Posterior cingulate gyrus (tissue), 11 donors: Measurements from ENCODE around the gene ALCAM.
A peak's percentile ranks its signal among the peaks of the same experiment; 100 is the strongest.

Experiments used
- DNase-seq, 10 donors: peaks; one replicate each; pipeline versions ENCODE4 v3.0.0 to v3.0.0-alpha.2; 2020 to 2021; ENCODE audit warnings: mixed read lengths in 3 of 10
- intact Hi-C: fragments of 100-400 bp; cut with DNase I; formaldehyde crosslinking; loops from one replicate; pipeline ENCODE4 v1.15.1; 2023

The ALCAM gene

DNA sequence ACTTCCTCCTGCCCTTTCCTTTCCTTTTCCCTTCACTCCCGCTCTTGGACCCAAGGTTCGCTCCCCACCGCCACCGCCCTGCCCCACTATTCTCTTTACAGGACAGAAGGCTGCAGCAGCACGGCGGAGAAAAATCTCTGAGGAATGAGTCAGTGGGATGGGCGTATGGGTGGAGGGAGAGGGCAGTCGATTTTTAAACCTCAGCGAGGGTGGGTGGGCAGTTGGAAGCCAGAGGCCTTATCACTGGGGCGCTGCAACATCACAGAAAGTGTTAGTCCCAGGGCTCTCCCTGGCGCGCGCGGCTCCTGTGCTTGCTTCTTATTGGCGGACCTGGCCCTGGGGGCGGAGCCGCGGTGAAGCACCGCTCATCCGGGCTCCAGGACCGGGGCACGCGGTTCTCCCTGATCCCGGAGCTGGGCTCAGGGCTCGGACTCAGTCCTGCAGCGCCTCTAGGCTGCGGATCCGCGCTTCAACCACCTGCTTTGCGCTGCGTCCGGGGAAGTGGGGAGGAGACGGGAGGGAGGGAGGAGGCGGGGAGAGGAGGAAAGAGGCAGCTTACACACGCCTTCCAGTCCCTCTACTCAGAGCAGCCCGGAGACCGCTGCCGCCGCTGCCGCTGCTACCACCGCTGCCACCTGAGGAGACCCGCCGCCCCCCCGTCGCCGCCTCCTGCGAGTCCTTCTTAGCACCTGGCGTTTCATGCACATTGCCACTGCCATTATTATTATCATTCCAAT lies at the start of gene ALCAM:
TSS of gene ALCAM (plus strand) at position 584 of the 737 bp plus-strand sequence.
- DNase-seq: peak; percentile 93 to 99 (median 96)
- intact Hi-C loops: loop anchor here (1.0 to 10.0 kb wide), 7 partner anchors 82 to 1262 kb away; partner anchors contain the start of gene CBLB

DNA sequence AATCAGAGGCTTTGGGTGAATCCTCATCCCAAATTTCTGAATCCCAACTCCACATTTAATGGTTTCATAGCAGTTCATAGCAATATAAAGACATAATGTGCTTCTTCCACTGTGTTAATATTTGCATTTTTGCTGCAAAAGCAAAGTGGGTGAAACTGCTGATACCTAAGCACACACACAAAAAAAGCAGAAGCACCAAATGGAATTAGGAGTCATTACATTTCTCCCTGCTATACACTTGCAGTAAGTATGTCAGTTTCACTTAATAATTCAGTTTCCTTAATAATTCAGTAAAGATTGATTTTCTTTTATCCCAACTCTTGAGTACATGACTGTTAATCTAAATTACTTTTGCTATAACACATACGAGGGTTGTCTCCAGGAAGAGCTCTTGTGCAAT lies 48.9 kb upstream of the ALCAM start:
- intact Hi-C loops: no loop called here

DNA sequence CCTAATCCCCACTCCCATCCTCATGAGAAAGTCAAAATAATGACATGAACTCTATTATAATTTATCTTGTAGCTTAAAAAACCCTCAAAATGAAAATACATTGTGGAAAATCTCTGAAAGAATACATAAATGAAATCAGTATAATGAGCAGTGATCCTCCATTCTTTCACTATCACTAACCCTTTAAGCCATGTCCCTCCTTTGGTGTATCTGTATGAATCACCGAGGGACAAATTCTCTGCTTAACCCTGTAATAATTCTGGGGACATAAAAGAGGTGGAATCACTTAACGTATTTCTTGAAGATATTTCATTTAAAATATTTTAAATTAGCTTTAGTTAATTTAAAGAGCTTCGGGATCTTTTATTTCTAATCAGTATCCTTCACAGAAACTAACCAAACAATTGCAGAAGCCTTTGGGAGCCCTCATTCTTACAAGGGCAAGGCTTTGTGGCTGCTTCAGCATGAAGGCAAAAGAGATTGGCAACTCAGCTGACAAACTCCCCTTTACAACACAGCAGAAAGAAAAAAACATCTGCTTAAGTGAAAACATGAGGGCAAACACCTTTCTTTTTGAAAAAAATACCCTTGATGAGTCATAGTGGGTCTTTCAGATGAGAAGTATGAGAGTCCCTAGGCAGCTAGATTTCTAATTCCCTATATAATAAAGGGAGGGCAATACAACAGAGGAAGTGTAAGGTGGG lies 44.0 kb upstream of the ALCAM start:
- intact Hi-C loops: no loop called here
- no peak for DNase-seq

More for the DNA sequence above, 48.9 kb upstream of the ALCAM start:
- DNase-seq: no peak

DNA sequence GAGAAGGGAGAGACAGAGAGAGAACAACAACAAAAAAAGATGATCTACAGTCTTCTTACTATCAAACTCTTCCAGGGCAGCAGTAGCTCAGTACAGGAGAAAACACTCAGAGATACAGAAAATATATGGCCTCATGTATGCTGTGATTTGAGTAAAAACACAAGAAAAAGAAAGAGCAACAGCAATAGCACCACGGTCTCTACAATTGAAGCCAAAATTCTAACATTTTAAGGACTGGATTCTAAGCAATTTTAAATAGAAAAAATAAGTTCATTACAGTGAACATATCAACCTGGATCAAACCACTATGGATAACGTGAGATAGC lies 43.5 kb upstream of the ALCAM start:
- intact Hi-C loops: no loop called here
- no peak for DNase-seq

DNA sequence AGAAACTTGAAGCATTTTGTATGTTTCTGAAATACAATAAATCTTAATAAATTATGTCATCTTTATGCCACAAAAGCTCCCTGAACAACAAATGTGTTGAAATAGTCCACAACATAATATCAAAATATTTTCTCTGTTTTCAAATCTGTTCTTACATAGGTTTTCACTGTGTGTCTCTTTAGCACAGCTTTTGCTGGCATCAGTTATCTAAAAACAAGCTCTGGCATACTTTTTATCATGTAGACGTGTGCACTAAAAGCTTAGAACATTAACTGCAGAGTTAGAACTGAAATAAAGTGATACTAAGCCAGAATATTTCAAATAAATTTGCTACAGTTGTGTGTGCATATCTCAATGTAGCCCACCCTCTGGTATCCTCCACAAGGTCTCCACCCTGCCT lies 41.8 kb upstream of the ALCAM start:
- intact Hi-C loops: no loop called here
- no peak for DNase-seq

DNA sequence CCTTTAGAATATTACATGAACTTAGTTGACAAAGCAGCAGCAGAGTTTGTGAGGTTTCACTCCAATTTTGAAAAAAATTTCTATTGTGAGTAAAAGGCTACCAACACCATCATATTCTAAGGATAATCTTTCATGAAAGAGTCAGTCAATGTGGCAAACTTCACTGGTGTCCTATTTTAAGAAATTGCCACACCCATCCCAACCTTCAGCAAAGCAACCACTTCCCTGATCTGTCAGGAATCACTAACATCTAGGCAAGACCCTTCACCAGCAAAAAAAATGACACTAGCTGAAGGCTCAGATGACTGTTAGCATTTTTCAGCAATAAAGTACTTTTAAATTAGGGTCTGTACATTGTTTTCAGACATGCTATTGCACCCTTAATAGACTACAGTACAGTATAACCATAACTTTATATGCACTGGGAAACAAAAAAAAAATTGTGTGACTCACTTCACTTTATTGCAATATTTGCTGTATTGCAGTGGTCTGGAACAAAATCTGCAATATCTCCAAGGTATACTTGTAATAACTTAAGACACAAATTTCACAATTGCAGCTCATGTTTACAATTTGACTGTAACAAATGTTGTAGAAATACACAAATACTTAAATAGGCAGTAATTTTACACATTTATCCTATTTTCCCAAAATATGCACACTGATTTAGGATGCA lies 38.9 kb upstream of the ALCAM start:
- DNase-seq: no peak
- intact Hi-C loops: no loop called here

DNA sequence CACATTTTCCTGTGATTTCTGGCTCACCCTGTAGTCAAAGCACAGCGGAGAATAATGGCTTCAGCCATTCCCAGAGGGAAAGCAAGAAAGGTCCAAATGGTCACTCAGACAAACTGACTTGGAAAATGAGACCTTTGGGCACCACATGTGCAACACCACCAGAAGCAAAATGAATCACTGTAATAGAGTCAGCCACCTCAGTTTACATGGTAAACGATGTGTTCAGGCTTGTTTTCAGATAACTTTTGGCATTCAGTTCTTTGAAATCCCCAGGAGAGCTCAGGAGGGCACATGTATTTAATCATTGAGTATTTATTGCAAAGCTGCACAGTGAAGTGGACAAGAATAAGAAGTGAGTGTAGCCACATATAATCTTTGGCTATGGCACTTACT lies 38.4 kb upstream of the ALCAM start:
- DNase-seq: no peak
- intact Hi-C loops: no loop called here

DNA sequence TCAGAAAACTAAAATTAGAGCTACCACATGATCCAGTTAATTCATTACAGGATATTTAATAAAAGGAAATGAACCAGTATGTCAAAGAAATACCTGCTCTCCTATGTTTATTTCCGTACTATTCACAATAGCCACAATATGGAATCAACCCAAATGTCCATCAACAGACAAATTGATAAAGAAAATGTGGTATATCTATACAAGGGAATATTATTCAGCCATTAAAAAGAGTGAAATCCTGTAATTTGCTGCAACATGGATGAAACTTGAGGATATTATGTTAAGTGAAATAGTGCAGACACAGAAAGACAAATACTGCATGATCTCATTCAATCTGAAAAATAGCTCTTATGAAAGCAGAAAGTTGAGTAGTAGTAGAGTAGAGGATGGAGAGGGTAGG lies 33.7 kb upstream of the ALCAM start:
- intact Hi-C loops: no loop called here
- no peak for DNase-seq

DNA sequence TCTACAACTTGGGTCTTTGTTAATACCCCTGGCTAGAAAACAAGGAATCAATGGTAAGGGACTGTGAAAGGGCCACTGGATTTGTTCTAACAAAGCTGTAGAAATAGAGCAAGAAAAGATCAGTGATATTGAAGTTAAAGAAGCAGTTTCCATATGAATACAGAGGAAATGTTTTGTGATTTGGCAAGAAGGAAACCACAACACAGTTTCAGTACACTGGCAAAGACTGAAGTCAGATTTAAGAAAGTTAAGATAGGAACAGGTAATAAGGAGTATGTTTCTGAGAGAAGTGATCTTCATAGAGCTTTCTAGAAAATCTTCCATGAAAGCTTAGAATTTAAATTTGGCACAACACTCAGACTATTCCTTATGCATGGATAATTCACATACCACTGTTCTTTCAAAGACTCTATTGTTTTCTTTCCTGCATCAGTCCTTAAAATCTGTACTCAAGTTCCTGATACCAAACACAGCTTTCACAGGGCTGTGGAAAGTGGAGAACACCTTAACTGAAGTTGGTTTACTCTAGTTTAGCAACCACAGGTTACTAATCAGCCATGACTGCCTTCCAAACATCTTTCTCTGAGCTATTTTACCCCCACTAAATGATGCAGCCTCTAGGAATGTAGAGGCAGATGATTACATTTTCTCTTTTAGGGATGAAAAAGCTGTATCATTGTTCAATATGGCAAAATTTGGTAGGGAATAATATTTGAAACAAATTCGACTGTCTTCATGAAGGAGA lies 32.4 kb upstream of the ALCAM start:
- intact Hi-C loops: no loop called here
- DNase-seq: no peak

DNA sequence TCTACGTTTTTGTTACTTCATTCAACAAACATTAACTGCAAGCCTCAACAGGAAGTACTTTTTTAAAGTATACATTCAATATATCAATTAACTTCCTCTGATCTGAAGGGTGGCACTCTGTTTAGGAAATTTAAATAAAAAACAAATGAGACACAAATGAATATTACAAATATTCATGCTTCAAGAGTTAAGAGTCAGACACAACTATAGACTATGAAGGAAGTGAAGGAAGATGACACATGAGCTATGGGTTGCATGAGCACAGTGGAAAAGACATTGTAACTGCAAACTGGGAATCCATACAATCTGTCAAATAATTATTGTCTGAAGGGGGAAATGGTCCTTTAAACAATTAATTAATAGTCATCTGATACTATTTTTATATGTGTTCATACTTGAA lies 26.8 kb upstream of the ALCAM start:
- no peak for DNase-seq
- intact Hi-C loops: no loop called here

DNA sequence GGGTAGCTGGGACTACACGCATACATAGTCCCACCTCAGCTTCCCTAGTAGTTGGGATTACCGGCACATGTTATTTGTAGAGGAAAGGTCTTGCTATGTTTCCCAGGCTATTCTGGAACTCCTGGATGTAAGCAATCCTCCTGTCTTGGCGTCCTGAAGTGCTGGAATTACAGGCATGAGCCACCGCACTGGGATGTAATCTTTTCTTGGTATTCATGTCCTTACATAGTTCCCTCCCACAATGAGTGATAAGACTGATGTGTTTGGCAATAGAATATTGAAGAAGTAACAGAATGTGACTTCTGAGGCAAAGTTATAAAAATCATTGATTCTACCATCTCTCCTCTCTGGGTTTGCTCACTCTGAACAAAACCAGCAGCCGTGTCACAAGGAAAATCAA lies 22.7 kb upstream of the ALCAM start:
- intact Hi-C loops: no loop called here
- no peak for DNase-seq

DNA sequence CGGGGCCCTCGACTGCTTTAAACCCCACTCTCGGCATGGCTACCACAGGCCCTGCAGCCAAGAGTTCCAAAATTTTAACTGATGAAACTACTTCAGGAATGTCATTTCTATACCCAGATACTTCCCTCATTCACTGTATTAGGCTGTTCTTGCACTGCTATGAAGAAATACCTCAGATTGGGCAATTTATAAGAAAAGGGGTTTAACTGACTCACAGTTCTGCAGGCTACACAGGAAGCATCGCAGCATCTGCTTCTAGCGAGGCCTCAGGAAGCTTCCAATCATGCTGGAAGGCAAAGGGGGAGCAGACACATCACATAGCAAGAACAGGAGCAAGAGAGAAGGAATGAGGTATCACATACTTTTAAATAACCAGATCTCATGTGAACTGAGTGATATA lies 21.6 kb upstream of the ALCAM start:
- no peak for DNase-seq
- intact Hi-C loops: no loop called here

DNA sequence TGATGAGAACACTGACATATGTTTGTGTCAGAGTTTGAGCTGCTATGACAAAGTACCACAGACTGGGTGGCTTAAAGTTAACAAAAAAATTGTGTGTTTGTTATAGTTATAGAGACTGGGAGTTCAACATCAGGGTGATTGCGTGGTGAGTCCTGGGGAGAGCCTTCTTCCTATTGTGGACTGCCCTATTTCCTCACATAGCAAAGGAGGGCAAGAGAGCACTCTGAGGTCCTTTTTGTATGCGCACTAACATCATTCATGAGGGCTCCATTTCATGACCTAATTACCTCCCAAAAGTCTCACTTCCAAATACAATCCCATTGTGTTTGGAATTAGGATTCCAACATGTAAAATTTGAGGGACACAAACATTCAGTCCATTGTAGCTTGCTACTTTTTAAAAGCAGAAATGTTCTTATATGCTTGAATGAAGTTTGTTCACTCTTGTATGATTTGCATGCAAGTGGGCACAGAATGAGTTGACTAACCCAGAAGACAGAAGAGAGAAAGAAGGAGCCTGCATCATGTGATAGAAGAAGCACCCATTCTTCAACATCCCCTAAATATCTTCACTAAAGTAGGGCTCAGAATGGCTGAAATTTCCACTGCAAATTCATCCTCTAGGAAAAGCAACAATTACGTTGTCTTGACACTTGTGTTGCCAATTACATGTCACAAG lies 18.9 kb upstream of the ALCAM start:
- intact Hi-C loops: no loop called here
- DNase-seq: no peak

DNA sequence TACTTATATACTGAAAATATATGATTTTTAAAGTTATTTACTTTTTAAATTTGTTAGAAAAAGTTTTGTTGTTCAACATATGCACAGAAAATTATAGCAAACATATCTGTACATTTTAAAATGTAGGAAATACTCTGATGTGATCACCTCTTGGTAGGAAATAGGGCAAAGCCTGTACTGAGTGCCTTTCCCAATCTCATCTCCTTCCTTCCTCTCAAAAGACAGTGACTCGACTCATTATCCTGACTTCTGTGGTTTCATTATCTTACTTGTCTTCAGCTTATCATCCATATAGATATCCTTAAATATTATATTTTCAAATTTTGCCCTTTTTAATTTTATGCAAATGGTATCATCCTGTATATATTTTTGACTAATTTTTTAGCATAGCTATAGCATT lies 18.4 kb upstream of the ALCAM start:
- no peak for DNase-seq
- intact Hi-C loops: no loop called here

DNA sequence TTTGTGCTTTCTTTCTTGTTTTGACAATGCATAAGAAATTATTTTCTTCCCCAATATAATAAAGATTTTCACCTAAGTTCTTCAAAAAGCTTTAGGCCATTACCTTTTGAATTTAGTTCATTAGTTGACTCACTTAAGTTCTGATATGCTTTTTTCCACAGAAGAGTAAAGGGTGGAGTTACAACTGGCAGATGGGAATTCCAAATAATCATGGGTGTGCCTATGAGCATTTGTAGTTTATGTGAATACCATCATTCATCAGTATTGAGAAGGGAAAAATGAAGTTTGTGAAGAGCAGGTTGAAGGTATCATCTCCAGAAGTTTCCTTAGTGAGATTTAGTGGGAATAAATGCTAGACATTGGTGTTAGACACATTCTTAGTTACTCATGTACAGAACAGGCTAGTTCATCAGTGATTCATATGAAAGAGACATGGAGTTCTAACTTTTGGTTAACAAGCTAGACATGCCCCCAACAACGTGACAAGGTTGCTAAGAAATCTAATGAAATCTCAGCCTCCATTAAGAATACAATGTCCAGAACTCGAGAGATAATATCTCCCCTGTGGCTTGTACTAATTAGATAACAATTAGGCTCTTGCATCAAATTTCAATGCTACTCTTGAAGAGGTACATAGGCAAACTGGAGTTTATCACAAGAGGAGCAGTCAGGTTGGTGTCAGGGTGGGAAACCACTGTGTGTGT lies 16.9 kb upstream of the ALCAM start:
- intact Hi-C loops: no loop called here
- no peak for DNase-seq

DNA sequence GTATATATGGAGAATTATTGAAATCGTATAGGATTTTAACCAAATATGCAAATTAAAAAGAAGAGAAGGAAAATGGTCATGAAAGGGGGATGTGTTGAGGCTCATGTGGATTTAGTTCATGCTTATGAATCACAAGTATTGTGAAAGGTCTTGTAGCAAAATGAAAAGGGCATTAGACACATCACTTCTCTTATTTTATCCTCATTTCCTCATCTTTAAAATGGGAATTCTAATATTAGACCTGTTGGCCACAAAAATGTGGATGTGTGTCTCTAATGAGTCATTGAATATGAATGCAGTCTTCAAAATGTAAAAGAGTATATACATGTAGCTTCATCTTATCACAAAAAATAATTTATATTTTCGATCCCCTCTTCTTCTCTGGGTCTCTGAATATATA lies 14.9 kb upstream of the ALCAM start:
- intact Hi-C loops: no loop called here

DNA sequence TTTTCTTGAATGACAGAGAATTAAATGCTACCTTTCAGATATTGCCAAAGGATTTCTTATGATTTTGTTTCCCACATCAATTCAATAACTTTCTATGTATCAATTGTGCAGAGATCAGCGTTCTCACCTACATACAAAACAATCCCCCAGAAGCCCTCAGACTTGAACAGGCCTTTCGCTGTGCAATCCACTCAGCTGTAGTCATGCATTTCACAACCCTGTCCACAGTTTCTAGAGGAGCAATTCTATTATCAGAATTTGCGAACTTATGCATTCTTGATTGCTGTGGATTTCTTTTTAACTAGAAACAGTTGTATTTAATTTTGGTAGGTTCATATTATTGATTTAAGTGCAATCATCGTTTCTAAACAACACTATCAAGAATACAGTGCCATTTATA lies 13.7 kb upstream of the ALCAM start:
- no peak for DNase-seq
- intact Hi-C loops: no loop called here

More for the DNA sequence above, 14.9 kb upstream of the ALCAM start:
- DNase-seq: no peak

DNA sequence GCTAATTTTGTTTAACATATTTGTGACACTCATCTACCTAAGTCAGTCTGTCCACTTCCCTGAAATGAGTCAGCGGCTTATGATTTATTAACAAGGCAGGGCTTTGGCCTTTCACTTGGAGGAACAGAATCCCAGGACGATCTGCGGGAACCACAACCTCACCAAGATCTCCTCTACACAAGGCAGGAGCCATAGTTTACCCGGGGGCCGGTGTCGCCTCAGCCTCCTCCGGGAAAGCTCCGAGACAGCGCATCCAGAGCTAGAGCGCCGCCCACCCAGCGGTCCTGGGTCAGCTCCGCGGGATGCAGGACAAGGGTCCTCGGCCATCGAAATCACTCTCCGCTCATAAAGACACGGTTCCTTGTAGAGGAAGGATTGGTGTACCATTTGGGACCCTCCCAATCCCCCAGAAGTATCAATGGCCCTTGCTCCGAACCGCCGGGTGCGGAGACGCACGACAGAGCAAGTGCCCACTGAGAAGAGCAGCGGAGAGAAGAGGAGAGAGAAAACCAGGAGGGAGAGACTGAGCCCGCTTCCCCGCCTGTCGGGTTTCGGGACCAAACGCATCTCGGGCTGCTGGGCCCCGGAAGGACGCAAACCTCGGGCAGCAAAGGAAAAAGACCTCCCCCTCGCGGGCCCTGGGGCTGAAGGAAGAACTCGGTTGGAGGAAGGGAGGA lies 13.1 kb upstream of the ALCAM start:
- DNase-seq: peak in 7 of 10 donors; percentile 14 to 88 (median 56)
- intact Hi-C loops: no loop called here

DNA sequence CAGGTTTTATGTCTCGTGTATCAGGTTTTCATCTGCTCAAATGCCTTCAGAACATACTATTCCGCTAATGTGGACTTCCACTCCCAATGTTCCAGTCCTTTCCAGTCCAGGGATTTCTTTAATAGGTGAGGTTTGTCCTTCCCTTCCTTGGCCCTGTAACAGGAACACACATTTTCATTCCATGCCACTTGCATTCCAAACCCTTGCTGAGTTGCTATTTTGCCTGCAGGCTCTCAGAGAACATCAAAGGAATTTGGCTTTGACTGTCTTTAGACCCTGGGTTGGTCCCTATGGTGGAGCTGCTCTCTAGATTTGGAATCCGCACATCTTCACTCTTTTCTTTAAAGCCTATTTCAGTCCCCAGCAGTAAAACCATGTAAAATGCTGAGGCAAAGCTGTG lies 12.3 kb upstream of the ALCAM start:
- intact Hi-C loops: no loop called here
- DNase-seq: no peak
